Esophagus muscularis mucosa (tissue), 4 donors: ENCODE data around the gene TPM2.

Experiments used
- CTCF ChIP-seq, 3 experiments: fragments of 200-600 bp in 2 of 3; fragments of 450-650 bp in 1 of 3; sonication (generic) in 2 of 3; IDR thresholded peaks; one replicate each; pipeline ENCODE4 v1.5.1; 2017 to 2019; ENCODE audit warnings: antibody characterized with exemption in 3 of 3, mild to moderate bottlenecking in 2 of 3, moderate library complexity in 1 of 3
- EP300 ChIP-seq: sonication (generic); formaldehyde crosslinking; IDR thresholded peaks from one replicate; pipeline ENCODE4 v1.6.1; 2017; ENCODE audit warnings: antibody characterized with exemption
- POLR2A ChIP-seq: fragments of 450-650 bp; IDR thresholded peaks from one replicate; pipeline ENCODE4 v1.6.1; 2017; ENCODE audit warnings: antibody characterized with exemption, moderate library complexity, mild to moderate bottlenecking, low read depth

DNA sequence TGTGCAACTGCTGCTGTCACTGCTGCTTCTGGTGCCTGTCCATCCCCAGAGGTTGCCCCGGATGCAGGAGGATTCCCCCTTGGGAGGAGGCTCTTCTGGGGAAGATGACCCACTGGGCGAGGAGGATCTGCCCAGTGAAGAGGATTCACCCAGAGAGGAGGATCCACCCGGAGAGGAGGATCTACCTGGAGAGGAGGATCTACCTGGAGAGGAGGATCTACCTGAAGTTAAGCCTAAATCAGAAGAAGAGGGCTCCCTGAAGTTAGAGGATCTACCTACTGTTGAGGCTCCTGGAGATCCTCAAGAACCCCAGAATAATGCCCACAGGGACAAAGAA is 15.7 kb downstream of the TPM2 start:
- TF ChIP-seq EP300 = no peak
- TF ChIP-seq CTCF (IDR thresholded peaks at IDR 0.05) = no peak
- no peak for TF ChIP-seq POLR2A
